AG04450 (cell line): ENCODE results near the gene ZNF620. TPM values are rescaled to one million over a fixed set of nuclear protein-coding genes. Genes with fewer than 3 reads are reported as not detected.

Source experiments
- CTCF ChIA-PET: fragments of 300-600, 350-600 bp; formaldehyde crosslinking; extraction: SDS; loops from one replicate; lab custom pipeline; 2022; ENCODE audit warnings: antibody characterized with exemption, inconsistent platforms; lab: Charles Lee
- POLR2A ChIA-PET: fragments of 350-600 bp; formaldehyde crosslinking; extraction: SDS; loops from one replicate; lab custom pipeline; 2021; ENCODE audit warnings: antibody characterized with exemption, inconsistent platforms; lab: Yijun Ruan, JAX
- DNase-seq: peaks from one replicate; pipeline ENCODE4 v3.0.0-alpha.2; 2011; ENCODE audit warnings: low read depth, low spot score
- H3K27ac ChIP-seq: one replicate; pipeline ENCODE4 v1.5.1; 2012; ENCODE audit warnings: low read depth, low read length, control low read depth
- H3K27me3 ChIP-seq: one replicate; pipeline ENCODE4 v1.6.0; 2012; ENCODE audit warnings: low read length; ENCODE audit not compliant: control insufficient read depth, insufficient read depth
- H3K4me3 ChIP-seq: 2 replicates; pipeline ENCODE4 v1.5.1; 2011; ENCODE audit warnings: mild to moderate bottlenecking, low read depth, low read length, control low read depth
- H3K9me3 ChIP-seq: 2 replicates; pipeline ENCODE4 v1.5.1; 2012; ENCODE audit warnings: low read length; ENCODE audit not compliant: control insufficient read depth, insufficient read depth
- CTCF ChIP-seq: IDR thresholded peaks from 2 replicates; pipeline ENCODE4 v1.5.1; 2011; ENCODE audit warnings: low read depth, low read length, control low read depth, inconsistent platforms
- polyA plus RNA-seq: library from polyadenylated mRNA; depleted of rRNA; stranded (reverse); fragments of >200 nt; gene quantifications from 2 replicates; pipeline ENCODE4 v1.2.3, GENCODE V29; 2011

Gene ZNF620
- polyA plus RNA-seq, 1 experiment, result 0.69 TPM

DNA sequence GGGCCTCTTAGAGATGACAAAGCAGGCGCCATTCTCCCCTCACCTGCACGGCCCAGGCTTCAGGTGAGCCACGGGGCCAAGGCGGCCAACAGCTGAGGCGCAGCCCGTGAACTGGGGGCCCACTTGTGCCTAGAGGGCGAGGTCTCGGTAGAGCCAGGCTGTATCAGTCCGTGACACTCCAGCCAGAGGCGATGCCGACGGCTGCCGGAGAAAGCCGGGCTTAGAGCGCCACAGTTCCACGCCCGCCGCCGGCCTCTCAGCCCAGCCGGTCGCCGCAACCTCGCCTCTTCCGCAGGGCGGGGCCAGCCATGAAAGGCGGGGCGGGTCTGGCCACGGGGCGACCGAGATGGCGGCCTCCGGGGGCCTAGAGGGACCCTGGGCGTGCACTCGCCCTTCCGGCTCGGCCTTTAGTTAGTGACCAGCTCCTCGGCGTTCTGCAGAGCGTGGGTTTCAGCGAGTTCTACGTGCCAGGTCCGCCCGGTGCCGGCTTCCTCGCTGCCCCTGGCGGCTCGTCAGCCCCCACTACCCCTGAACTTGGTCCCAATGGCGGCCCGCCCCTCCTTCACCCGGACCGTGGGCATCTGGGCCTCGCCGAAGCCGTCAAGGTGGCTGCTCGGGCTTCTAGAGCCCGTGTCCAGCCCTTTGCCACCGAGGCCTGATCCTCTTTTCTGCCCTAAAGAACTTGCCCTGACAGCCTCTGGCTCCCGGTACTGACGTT, 18.9 kb downstream of the ZNF620 start, which contains the start of gene ZNF621:
Gene ZNF621 (plus strand): TSS at position 393 of the 718 bp plus-strand sequence. CDS start 881 bp downstream, outside the sequence.
- TF ChIP-seq CTCF, result no peak
- POLR2A ChIA-PET, result interaction anchor here (0.6 to 2.5 kb wide), 5 partner anchors 15 to 66 kb away, joined by 3 to 19 read pairs (median 7); partner anchors contain the start of genes RPL14, ZNF619 and ZNF620

GRCh38 chr3:40528426-40528825, 22.6 kb downstream of the ZNF620 start:
- TF ChIP-seq CTCF, result no peak

More for the DNA sequence above, 18.9 kb downstream of the ZNF620 start, which contains the start of gene ZNF621:
- peaks cover 3% of the 10 kb centered on the region; the same call in 1 of the 2 replicates for H3K9me3 ChIP-seq
- CTCF ChIA-PET, result interaction anchor here (0.9 kb wide), 1 partner anchor 68 kb away, joined by 4 read pairs; the partner anchor contains the start of gene RPL14
- H3K4me3 ChIP-seq, result peak within 1 kb of the TSS; percentile 77
- H3K27me3 ChIP-seq, result no peaks in the 10 kb centered on the region
- peak; percentile 50 for DNase-seq
- peak within 1 kb of the TSS; percentile 80 for H3K27ac ChIP-seq

GRCh38 chr3:40532252-40532651, 26.4 kb downstream of the ZNF620 start:
- no peak for DNase-seq
- H3K27ac ChIP-seq, result no peak overlapping the region
- CTCF ChIA-PET, result no interaction called here
- POLR2A ChIA-PET, result no interaction called here
- no peaks in the 10 kb centered on the region for H3K27me3 ChIP-seq
- no peak overlapping the region for H3K4me3 ChIP-seq
- TF ChIP-seq CTCF, result no peak
- H3K9me3 ChIP-seq, result peaks cover 20% of the 10 kb centered on the region

More at GRCh38 chr3:40528426-40528825, 22.6 kb downstream of the ZNF620 start:
- H3K4me3 ChIP-seq, result no peak overlapping the region
- ChIA-PET POLR2A (no interaction called here), CTCF (no interaction called here)
- peaks cover 21% of the 10 kb centered on the region for H3K9me3 ChIP-seq
- no peaks in the 10 kb centered on the region for H3K27me3 ChIP-seq
- DNase-seq, result no peak
- H3K27ac ChIP-seq, result no peak overlapping the region

- no peaks in the 10 kb centered on the region for H3K27me3 ChIP-seq
- ChIA-PET CTCF (interaction anchor here (0.7 kb wide), 1 partner anchor 1657 kb away, joined by 4 read pairs; no protein-coding TSS in a partner anchor), POLR2A (interaction anchor here (0.7 kb wide), 1 partner anchor 30 kb away, joined by 3 read pairs; no protein-coding TSS in a partner anchor)
- no peak overlapping the region for H3K4me3 ChIP-seq
- H3K9me3 ChIP-seq, result peaks cover 21% of the 10 kb centered on the region
- no peak for TF ChIP-seq CTCF
- H3K27ac ChIP-seq, result no peak overlapping the region
- DNase-seq, result no peak
Observed at GRCh38 chr3:40534283-40534682, 28.4 kb downstream of the ZNF620 start.

- peak; percentile 15 for DNase-seq
- ChIA-PET CTCF (no interaction called here), POLR2A (no interaction called here)
Observed at GRCh38 chr3:40546816-40547215, 41.0 kb downstream of the ZNF620 start.

More at GRCh38 chr3:40546816-40547215, 41.0 kb downstream of the ZNF620 start:
- H3K9me3 ChIP-seq, result no peaks in the 10 kb centered on the region
- no peak for TF ChIP-seq CTCF
- H3K4me3 ChIP-seq, result no peak overlapping the region
- H3K27ac ChIP-seq, result no peak overlapping the region
- H3K27me3 ChIP-seq, result no peaks in the 10 kb centered on the region
